Small intestine (tissue), 7 donors: ENCODE results near the gene CARS1. TPM values are rescaled to one million over a fixed set of nuclear protein-coding genes. Genes with fewer than 3 reads are reported as not detected.

Experiments used
- DNase-seq, 2 donors: peaks; one replicate each; pipeline versions ENCODE4 v3.0.0 to v3.0.0-alpha.2; 2013
- FAIRE-seq: peaks from 2 replicates; lab custom pipeline; 2012; peaks lifted over from hg19 to GRCh38; lab: Jason Lieb, UNC
- H3K27ac ChIP-seq, 3 donors: one replicate each; pipeline ENCODE4 v1.5.1; 2013; ENCODE audit warnings: low read length in 2 of 3, mild to moderate bottlenecking in 2 of 3, control low read depth in 1 of 3, inconsistent platforms in 1 of 3, low read depth in 1 of 3, moderate library complexity in 1 of 3
- H3K27me3 ChIP-seq, 3 donors: one replicate each; pipeline ENCODE4 v1.6.1; 2013; ENCODE audit warnings: low read length in 3 of 3, inconsistent platforms in 1 of 3; ENCODE audit not compliant: control insufficient read depth in 3 of 3, insufficient read depth in 3 of 3
- H3K36me3 ChIP-seq, 3 donors: one replicate each; pipeline ENCODE4 v1.6.1; 2013; ENCODE audit warnings: low read length in 3 of 3, inconsistent platforms in 1 of 3, low read depth in 1 of 3, mild to moderate bottlenecking in 1 of 3, moderate library complexity in 1 of 3; ENCODE audit not compliant: control insufficient read depth in 3 of 3, insufficient read depth in 2 of 3
- H3K4me1 ChIP-seq, 3 donors: one replicate each; pipeline ENCODE4 v1.6.1; 2013; ENCODE audit warnings: low read length in 2 of 3, inconsistent platforms in 1 of 3, low read depth in 1 of 3, mild to moderate bottlenecking in 1 of 3, moderate library complexity in 1 of 3; ENCODE audit not compliant: control insufficient read depth in 3 of 3, insufficient read depth in 2 of 3
- H3K4me3 ChIP-seq, 3 donors: one replicate each; pipeline ENCODE4 v1.5.1; 2013; ENCODE audit warnings: low read length in 3 of 3, control low read depth in 1 of 3, inconsistent platforms in 1 of 3, low read depth in 1 of 3, mild to moderate bottlenecking in 1 of 3, moderate library complexity in 1 of 3
- H3K9me3 ChIP-seq, 2 donors: one replicate each; pipeline ENCODE4 v1.6.1; 2013; ENCODE audit warnings: low read depth in 1 of 2, low read length in 1 of 2; ENCODE audit not compliant: control insufficient read depth in 2 of 2, insufficient read depth in 1 of 2
- WGBS, 3 donors: extraction: QIAGEN DNeasy Blood & Tissue Kit; methylation state at CpG; one replicate each; pipeline ENCODE4 v1.1.7; 2013; 5-methylcytosine and 5-hydroxymethylcytosine counted together
- polyA plus RNA-seq, 4 donors: library from polyadenylated mRNA; stranded (reverse) in 3 of 4; unstranded in 1 of 4; fragments of 200-250 nt in 3 of 4; fragments of 120-200 nt in 1 of 4; gene quantifications; one replicate each; pipeline versions ENCODE4 v1.2.1 to v1.2.3, GENCODE V29; 2013
- donor health status: healthy with polysubstance abuse.
- donor health status: control.
- donor health status: control.
- donor health status: Bipolar disorder and iron deficiency.
- donor health status: healthy.

Gene CARS1
- polyA plus RNA-seq, 4 donors: 36.0 to 69.8 (median 42.9) TPM

- Histone ChIP-seq H3K4me1 (peaks cover 0 to 20% (median 6%) of the 10 kb centered on the region in 3 donors), H3K27me3 (no peaks in the 10 kb centered on the region), H3K27ac (peak overlapping the region in 2 of 3 donors; percentile 44 to 77), H3K9me3 (no peaks in the 10 kb centered on the region), H3K36me3 (peaks cover 0 to 73% (median 0%) of the 10 kb centered on the region in 3 donors), H3K4me3 (no peak overlapping the region)
- DNase-seq: peak in 1 of 2 donors; percentile 79
- 30 to 56% (median 35%) methylated on average over 18 of the region's 18 CpGs for WGBS, 3 donors
- FAIRE-seq: no peak
These were observed 7.6 kb downstream of the CARS1 start for GRCh38 chr11:3049430-3050243.

GRCh38 chr11:3047637-3048036, 9.6 kb downstream of the CARS1 start:
- WGBS, 3 donors: 92 to 95% (median 94%) methylated on average over 16 of the region's 16 CpGs
- H3K9me3 ChIP-seq: no peaks in the 10 kb centered on the region
- no peak overlapping the region for H3K4me3 ChIP-seq
- peaks cover 0 to 75% (median 0%) of the 10 kb centered on the region in 3 donors for H3K36me3 ChIP-seq
- H3K27me3 ChIP-seq: no peaks in the 10 kb centered on the region
- H3K27ac ChIP-seq: no peak overlapping the region
- DNase-seq (no peak), FAIRE-seq (no peak)
- peaks cover 0 to 26% (median 9%) of the 10 kb centered on the region in 3 donors for H3K4me1 ChIP-seq

- H3K4me1 ChIP-seq: peaks cover 0 to 28% (median 9%) of the 10 kb centered on the region in 3 donors
- no peak for FAIRE-seq
- WGBS, 3 donors: 85 to 91% (median 89%) methylated on average over 8 of the region's 8 CpGs
These were observed 10.6 kb downstream of the CARS1 start for GRCh38 chr11:3046641-3047040.

GRCh38 chr11:3046190-3046589, 11.0 kb downstream of the CARS1 start:
- WGBS, 3 donors: 91 to 94% (median 93%) methylated on average over 12 of the region's 12 CpGs
- FAIRE-seq (no peak), DNase-seq (no peak)
- Histone ChIP-seq H3K9me3 (no peaks in the 10 kb centered on the region), H3K27ac (no peak overlapping the region), H3K27me3 (no peaks in the 10 kb centered on the region), H3K4me1 (peaks cover 0 to 28% (median 9%) of the 10 kb centered on the region in 3 donors), H3K4me3 (no peak overlapping the region), H3K36me3 (peaks cover 0 to 80% (median 3%) of the 10 kb centered on the region in 3 donors)

More at GRCh38 chr11:3046641-3047040, 10.6 kb downstream of the CARS1 start:
- DNase-seq: no peak
- Histone ChIP-seq H3K36me3 (peaks cover 0 to 76% (median 0%) of the 10 kb centered on the region in 3 donors), H3K4me3 (no peak overlapping the region), H3K27ac (no peak overlapping the region), H3K9me3 (no peaks in the 10 kb centered on the region), H3K27me3 (no peaks in the 10 kb centered on the region)

GRCh38 chr11:3044915-3045314, 12.3 kb downstream of the CARS1 start:
- FAIRE-seq (no peak), DNase-seq (no peak)
- Histone ChIP-seq H3K27ac (no peak overlapping the region), H3K36me3 (peaks cover 0 to 80% (median 3%) of the 10 kb centered on the region in 3 donors), H3K9me3 (no peaks in the 10 kb centered on the region), H3K4me1 (peaks cover 0 to 21% (median 5%) of the 10 kb centered on the region in 3 donors), H3K27me3 (no peaks in the 10 kb centered on the region), H3K4me3 (no peak overlapping the region)
- 94 to 98% (median 95%) methylated on average over 11 to 12 of the region's 12 CpGs for WGBS, 3 donors

GRCh38 chr11:3044004-3044403, 13.2 kb downstream of the CARS1 start:
- no peaks in the 10 kb centered on the region for H3K9me3 ChIP-seq
- DNase-seq (no peak), FAIRE-seq (no peak)
- WGBS, 3 donors: 76 to 87% (median 79%) methylated on average over 6 of the region's 6 CpGs
- no peak overlapping the region for H3K27ac ChIP-seq
- H3K4me1 ChIP-seq: peaks cover 0 to 21% (median 3%) of the 10 kb centered on the region in 3 donors
- no peaks in the 10 kb centered on the region for H3K27me3 ChIP-seq
- H3K4me3 ChIP-seq: no peak overlapping the region
- peaks cover 2 to 78% (median 5%) of the 10 kb centered on the region in 3 donors for H3K36me3 ChIP-seq

- 86 to 94% (median 90%) methylated on average over 16 of the region's 16 CpGs for WGBS, 3 donors
- H3K27me3 ChIP-seq: no peaks in the 10 kb centered on the region
- no peak for DNase-seq
- FAIRE-seq: no peak
- no peaks in the 10 kb centered on the region for H3K9me3 ChIP-seq
- no peak overlapping the region for H3K27ac ChIP-seq
- peaks cover 5 to 81% (median 5%) of the 10 kb centered on the region in 3 donors for H3K36me3 ChIP-seq
- H3K4me1 ChIP-seq: peaks cover 0 to 21% (median 3%) of the 10 kb centered on the region in 3 donors
- no peak overlapping the region for H3K4me3 ChIP-seq
These were observed 13.8 kb downstream of the CARS1 start for GRCh38 chr11:3043315-3043871.

- Histone ChIP-seq H3K36me3 (peaks cover 8 to 84% (median 8%) of the 10 kb centered on the region in 3 donors), H3K27ac (peak overlapping the region in 1 of 3 donors; percentile 79), H3K4me1 (peaks cover 0 to 21% (median 3%) of the 10 kb centered on the region in 3 donors), H3K27me3 (no peaks in the 10 kb centered on the region), H3K9me3 (no peaks in the 10 kb centered on the region), H3K4me3 (no peak overlapping the region)
- DNase-seq (no peak), FAIRE-seq (no peak)
- WGBS, 3 donors: 77 to 89% (median 78%) methylated on average over 10 to 11 of the region's 11 CpGs
These were observed 14.5 kb downstream of the CARS1 start for GRCh38 chr11:3042496-3043314.
